GOT3 (cell line): ENCODE data around the gene TTLL12.

ENCODE experiments used
- DNase-seq: peaks from one replicate; lab custom pipeline; 2025; ENCODE audit warnings: mixed read lengths; lab: John Stamatoyannopoulos, UW

TTLL12 gene

GRCh38 chr22:43199541-43199940, 12.6 kb upstream of the TTLL12 start:
- no peak for DNase-seq

DNA sequence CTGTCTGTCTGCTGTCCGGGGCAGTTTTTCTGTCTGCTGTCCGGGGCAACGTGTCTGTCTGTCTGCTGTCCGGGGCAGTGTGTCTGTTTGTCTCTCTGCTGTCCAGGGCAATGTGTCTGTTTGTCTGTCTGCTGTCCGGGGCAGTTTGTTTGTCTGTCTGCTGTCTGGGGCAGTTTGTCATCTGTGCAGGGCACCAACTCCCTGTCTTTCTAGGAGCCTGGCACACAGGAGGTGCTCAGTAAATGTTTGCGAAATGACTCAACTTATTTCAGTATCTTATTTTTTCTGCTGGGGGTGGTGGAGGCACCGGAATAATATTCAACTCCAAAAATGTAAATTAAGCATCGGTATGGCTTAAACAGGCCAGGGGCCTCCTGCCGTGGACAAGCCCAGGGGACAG, 12.0 kb upstream of the TTLL12 start:
- no peak for DNase-seq

DNA sequence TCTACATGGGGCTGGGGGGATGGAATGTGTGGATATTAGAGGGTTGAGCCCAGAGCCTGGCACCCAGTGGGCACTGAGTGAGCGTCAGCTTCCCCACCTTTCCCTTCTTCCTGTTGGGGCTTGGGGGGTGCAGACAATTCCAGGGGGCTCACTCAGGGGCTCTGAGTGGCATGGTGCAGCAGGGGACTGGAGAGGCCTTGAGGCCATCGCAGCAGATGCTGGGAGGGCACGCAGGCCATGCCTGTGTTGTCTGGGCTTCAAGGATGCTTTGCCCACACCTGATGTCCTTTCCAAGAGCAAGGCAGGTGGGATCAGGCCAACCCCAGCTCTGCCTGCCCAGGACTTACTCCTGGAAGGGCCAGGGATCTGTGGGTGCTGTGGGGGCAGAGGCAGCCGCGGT, 11.2 kb upstream of the TTLL12 start:
- DNase-seq = no peak

DNA sequence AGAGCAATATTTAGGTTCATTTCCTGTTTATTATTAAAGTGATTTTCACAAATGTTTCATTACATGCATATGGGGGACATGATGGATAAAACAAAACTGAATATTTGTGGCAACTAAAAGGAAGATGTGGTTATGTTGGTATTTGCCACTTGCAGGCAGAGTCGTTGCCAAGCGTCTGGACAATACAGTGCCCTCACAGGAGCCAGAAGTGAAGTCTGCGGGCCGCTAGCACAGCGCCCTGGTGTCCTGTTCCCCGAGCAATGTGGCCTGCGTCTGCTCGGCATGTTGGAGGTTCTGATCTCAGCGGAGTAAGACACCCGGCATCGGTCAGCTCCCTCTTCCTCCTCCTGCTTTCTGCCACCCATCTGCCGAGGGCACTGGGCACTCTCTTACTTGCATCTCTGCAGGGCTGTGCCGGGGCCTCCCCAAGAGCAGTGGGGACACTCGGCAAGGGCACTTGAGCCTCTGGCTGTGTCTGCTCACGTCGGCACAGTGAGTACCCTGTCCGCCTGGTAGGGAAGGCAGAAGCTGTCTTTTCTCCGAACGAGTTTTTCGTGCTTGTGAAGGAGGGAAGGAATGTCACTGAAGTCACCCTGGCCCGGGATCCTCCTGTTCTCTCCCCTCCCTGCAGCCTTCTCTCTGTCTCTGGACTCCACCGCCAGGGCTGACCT, 10.5 kb upstream of the TTLL12 start:
- DNase-seq = no peak

DNA sequence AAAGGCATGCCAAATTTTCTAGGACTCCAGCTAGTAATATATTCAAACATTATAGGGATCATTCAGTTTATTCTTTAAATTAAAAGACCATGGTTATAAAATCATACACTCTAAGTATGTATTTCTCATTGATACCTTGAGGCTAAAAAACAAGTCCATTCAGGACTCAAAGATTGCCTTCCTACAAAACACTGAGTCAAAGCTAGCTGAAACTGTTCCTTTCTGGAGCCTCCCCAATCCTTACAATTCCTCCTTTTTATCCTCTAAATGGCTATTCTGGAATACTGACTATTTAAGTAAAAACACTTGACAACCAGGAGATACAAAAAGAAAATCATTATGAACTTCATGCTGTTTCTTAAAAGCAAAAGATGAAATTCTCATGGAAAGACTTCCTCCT, 4.9 kb upstream of the TTLL12 start:
- DNase-seq = no peak

DNA sequence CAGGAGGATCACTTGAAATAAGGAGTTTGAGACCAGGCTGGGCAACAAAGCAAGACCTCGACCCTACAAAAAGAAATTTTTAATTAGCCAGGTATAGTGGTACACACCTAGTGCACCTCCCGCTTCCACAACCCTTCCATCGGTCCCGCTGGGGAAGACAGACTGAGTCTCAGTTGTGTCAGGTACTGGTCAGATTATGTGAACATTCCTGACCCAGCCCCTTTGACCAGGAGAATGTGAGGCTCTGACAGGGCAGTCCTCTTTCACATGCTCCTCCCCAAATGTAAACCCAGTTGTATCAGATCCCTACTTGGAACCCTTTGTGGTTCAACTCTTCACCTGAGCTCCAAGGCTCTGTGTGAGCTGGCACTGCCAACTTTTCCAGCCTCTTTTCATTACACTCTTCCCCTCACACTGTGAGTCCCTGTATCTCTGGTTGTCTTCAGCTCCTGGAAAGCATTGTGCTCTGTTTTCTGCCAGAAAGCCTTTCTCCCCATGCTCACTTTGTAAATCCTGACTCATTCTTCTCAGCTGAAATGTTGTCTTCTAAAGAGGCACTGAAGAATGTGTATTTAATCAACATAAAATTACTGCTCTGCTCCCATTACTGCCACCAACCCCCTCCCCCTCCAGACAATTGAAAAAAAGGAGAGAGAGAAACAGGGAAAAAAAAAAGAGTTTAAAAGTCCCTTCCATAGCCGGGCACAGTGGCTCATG, 2.1 kb upstream of the TTLL12 start:
- DNase-seq = no peak

- peak; percentile 91 for DNase-seq
These were observed 501 bp upstream of the TTLL12 start for GRCh38 chr22:43187171-43188099.

DNA sequence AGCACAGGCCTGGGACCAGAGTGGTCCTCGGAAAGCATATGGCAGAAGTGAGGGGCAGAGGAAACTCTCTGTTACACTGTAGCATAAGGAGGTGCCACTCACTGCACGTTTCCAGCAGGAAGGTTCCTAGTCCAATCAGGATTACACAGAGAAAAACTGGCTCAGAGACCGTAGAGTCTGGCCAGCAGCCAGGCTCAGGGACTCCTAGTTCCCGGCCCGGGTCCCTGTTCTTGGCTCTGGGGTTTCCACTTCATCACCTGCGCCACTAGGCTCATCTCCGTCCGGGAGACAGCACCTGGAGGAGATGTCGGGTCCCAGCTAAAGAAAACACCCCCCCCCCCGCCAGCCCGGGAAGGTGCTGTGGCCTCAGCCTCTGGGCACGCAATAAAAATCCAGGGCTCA, 1.1 kb downstream of the TTLL12 start:
- DNase-seq = no peak

GRCh38 chr22:43183496-43184277, 3.2 kb downstream of the TTLL12 start:
- no peak for DNase-seq

DNA sequence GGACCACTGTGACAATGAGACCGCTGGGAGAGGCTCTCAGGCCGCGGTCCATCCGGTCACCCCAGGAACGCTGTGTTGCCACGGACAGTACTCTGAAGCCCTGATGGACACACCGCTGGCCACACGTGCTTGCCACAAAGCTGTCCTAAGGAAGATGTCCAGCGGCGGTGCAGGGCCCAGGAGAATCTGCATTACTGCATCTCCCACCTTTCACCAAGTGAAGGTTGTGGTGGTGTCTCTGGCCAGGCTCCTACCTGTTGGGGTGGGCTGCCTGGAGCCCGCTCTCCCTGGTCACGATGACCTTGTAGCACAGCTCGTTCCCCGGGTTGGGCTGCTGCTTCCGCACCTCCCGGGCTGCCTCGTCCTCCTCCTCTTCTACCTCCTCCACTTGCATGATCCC, 4.2 kb downstream of the TTLL12 start:
- DNase-seq = no peak

GRCh38 chr22:43182118-43182517, 4.8 kb downstream of the TTLL12 start:
- DNase-seq = no peak

GRCh38 chr22:43181321-43182076, 5.4 kb downstream of the TTLL12 start:
- DNase-seq = no peak

GRCh38 chr22:43180670-43181069, 6.3 kb downstream of the TTLL12 start:
- DNase-seq = no peak

DNA sequence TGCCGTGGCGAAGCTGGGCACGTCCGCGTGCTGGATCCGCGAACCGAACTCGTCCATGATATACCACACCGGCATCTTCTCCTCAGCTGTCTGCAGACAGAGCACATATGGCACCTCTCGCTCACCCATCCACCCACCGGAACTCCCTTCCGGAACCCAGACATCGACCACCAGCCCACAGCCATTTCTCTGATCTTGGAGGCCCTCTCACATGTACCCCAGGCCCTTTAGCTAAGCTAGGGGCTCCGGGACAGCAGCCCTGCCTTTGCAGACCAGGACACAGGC, 7.1 kb downstream of the TTLL12 start:
- no peak for DNase-seq

GRCh38 chr22:43179146-43179910, 7.6 kb downstream of the TTLL12 start:
- DNase-seq = no peak

DNA sequence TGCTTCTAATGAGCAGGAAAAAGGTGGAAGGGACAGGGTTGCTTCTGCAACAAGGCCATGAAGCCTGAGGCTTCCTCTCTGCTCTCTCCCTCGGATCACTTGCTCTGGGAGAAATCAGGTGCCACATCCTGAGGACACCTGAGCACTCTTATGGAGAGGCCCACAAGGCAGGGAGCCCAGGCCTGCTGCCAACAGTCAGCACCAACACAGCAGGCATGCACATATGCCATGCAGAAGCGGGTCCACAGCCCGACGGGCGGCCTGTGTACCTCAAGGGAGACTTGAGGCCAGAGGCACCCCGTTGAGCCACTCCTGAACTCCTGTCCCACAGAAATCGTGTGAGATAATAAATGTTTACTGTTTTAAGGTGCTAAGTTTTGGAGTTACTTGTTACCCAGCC, 9.5 kb downstream of the TTLL12 start:
- DNase-seq = no peak

GRCh38 chr22:43176090-43176489, 10.8 kb downstream of the TTLL12 start:
- no peak for DNase-seq

DNA sequence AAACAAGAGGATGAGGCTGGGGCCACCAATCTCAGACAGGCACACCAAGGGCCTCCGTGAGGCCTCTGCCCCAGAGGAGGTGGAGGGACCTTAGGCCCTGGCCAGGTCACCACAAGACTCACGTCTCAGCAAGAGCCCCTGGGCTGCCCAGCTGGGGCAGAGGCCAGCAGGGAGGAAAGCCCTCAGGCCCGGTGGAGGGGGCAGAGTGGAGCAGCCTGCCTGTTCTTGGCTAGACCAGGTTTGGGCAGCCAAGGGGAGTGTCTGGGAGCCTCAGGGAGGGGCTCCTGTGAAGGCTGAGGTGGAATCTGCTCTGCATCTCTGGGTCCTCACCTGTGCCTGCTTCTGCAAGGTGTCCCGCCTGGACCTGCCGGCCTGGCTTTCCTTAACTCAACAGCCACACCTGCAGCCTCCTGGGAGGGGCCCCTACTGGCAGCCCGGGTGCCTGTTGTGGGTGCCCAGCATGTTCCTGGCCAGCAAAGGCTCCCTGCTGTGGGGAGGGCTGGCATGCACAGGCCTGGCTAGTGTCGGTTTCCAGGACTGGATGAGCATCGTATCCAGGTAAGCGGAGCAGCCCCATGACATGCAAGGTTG, 11.9 kb downstream of the TTLL12 start:
- no peak for DNase-seq

DNA sequence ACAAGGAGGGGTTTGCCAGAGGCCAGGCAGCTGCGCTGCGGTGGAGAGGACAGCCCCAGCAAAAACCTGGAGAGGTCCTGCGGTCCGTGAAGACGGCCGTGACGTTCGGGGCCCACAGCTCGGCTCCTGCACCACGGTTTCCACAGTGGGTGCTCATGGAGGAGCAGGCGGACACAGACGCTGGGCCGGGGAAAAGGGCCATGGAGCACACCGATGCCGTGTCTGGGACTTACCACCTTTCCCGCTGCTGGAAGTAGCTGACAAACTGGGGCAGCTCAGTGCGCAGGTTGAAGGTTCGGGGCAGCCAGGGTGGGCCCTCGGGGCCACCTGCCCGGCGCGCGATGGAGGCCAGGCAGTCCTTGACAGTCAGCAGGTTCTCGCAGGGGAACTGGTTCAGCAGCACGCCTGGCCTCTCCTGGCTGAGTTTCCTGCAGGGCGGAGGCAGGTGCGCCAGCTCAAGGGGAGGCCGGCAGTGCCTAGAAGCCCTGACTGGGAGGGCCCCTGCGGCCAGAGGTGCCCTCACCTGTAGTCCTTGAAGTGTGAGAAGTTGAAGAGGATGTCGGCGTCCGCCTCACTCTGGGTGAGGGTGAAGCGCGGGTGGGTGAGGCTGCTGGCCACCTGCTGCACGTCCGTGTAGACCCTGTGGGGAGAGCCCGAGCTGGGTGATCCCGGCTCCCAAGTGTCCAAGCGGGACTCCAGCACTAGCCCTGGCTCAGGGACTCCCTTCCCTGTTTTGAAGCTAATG, 12.8 kb downstream of the TTLL12 start:
- DNase-seq = no peak

DNA sequence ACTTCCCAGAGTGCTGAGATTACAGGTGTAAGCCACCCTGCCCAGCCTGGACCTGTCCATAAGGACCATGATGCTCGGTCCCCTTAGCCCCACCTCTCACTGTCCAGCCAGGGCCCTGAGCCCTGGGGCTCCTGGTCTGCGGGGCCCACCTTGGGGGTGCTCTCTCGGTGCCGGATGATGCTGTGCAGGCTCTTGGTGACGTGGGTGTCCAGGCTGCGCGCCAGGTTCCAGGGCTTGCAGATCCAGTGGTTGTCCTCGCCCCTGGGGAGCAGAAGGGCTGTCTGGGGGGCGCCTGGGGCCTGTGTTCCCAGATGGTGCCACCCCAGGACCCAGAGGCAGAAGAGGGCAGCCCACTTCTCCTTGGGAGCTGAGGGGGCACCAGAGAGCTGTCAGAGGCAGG, 13.4 kb downstream of the TTLL12 start:
- no peak for DNase-seq
